Endothelial cell (in vitro differentiated cells): ENCODE results near the gene SAMD4A. TPM values are rescaled to one million over a fixed set of nuclear protein-coding genes. Genes with fewer than 3 reads are reported as not detected.

Experiments used
- DNase-seq: peaks from one replicate; pipeline ENCODE4 v3.0.0; 2021; ENCODE audit warnings: low spot score
- H3K27ac Mint-ChIP-seq: one replicate; pipeline ENCODE4 v1.8.0; 2021; ENCODE audit warnings: mixed read lengths, inconsistent platforms; ENCODE audit not compliant: unreplicated experiment
- H3K27me3 Mint-ChIP-seq: one replicate; pipeline ENCODE4 v1.8.0; 2021; ENCODE audit warnings: mild to moderate bottlenecking, moderate library complexity, mixed read lengths, inconsistent platforms; ENCODE audit not compliant: unreplicated experiment
- H3K36me3 Mint-ChIP-seq: one replicate; pipeline ENCODE4 v1.8.0; 2021; ENCODE audit warnings: mild to moderate bottlenecking, low read depth, mixed read lengths, inconsistent platforms; ENCODE audit not compliant: unreplicated experiment
- H3K4me1 Mint-ChIP-seq: one replicate; pipeline ENCODE4 v1.8.0; 2021; ENCODE audit warnings: mild to moderate bottlenecking, mixed read lengths, inconsistent platforms; ENCODE audit not compliant: unreplicated experiment
- H3K4me3 Mint-ChIP-seq: one replicate; pipeline ENCODE4 v1.8.0; 2021; ENCODE audit warnings: mild to moderate bottlenecking, mixed read lengths, inconsistent platforms; ENCODE audit not compliant: unreplicated experiment
- H3K9me3 Mint-ChIP-seq: one replicate; pipeline ENCODE4 v1.8.0; 2021; ENCODE audit warnings: mixed read lengths, inconsistent platforms; ENCODE audit not compliant: unreplicated experiment
- total RNA-seq: library from RNA; stranded (reverse); fragmentation: NEBNext Ultra II Directional; extraction: Animal tissue kit (Norgen Biotek cat#: 25700); gene quantifications from one replicate; pipeline ENCODE4 v1.2.1, GENCODE V29; 2021; ENCODE audit not compliant: unreplicated experiment
- TF ChIP-seq, protein P1 (sequence below): fragments of 200-600 bp; sonication (generic); IDR thresholded peaks from one replicate; pipeline ENCODE4 v1.5.0; 2021; ENCODE audit warnings: antibody characterized with exemption; ENCODE audit not compliant: unreplicated experiment

SAMD4A gene
- total RNA-seq, 1 donor from 2014 or later, result 9.2 TPM

- Mint-ChIP-seq H3K9me3 (no peaks in the 10 kb centered on the region), H3K4me3 (no peak overlapping the region), H3K36me3 (no peaks in the 10 kb centered on the region), H3K4me1 (peaks cover 8% of the 10 kb centered on the region), H3K27me3 (no peaks in the 10 kb centered on the region), H3K27ac (no peak overlapping the region)
- DNase-seq, result no peak
- TF ChIP-seq, protein P1, sequence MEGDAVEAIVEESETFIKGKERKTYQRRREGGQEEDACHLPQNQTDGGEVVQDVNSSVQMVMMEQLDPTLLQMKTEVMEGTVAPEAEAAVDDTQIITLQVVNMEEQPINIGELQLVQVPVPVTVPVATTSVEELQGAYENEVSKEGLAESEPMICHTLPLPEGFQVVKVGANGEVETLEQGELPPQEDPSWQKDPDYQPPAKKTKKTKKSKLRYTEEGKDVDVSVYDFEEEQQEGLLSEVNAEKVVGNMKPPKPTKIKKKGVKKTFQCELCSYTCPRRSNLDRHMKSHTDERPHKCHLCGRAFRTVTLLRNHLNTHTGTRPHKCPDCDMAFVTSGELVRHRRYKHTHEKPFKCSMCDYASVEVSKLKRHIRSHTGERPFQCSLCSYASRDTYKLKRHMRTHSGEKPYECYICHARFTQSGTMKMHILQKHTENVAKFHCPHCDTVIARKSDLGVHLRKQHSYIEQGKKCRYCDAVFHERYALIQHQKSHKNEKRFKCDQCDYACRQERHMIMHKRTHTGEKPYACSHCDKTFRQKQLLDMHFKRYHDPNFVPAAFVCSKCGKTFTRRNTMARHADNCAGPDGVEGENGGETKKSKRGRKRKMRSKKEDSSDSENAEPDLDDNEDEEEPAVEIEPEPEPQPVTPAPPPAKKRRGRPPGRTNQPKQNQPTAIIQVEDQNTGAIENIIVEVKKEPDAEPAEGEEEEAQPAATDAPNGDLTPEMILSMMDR, result no peak
Measured at GRCh38 chr14:54599966-54600716, 33.2 kb downstream of the SAMD4A start.

- H3K36me3 Mint-ChIP-seq, result no peaks in the 10 kb centered on the region
- H3K27ac Mint-ChIP-seq, result no peak overlapping the region
- H3K27me3 Mint-ChIP-seq, result no peaks in the 10 kb centered on the region
- TF ChIP-seq, protein P1, result no peak
- DNase-seq, result no peak
- no peak overlapping the region for H3K4me3 Mint-ChIP-seq
- H3K9me3 Mint-ChIP-seq, result no peaks in the 10 kb centered on the region
- peaks cover 8% of the 10 kb centered on the region for H3K4me1 Mint-ChIP-seq
Measured at GRCh38 chr14:54600717-54601109, 33.8 kb downstream of the SAMD4A start.

DNA sequence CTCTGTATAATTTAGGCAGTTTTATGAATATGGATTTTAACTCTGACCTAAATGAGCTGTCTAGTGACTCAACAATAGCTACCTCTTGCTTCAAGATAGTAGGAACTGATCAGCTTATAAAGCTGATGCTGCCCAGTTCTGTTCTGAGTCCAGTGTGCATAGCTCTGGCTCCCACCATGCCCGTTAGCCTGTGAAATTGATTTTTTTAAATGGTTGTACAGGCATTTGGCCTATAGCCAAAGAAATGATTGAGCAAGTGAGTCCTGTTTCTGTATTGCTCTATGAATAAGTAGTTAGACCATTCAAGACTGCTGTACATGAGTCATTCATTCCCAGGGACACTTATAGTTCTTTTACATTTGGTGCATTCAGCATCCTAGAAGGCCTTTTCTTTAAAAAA is 36.4 kb downstream of the SAMD4A start:
- TF ChIP-seq, protein P1, result no peak
- Mint-ChIP-seq H3K4me1 (peaks cover 8% of the 10 kb centered on the region), H3K36me3 (no peaks in the 10 kb centered on the region), H3K27ac (no peak overlapping the region), H3K4me3 (no peak overlapping the region), H3K9me3 (no peaks in the 10 kb centered on the region), H3K27me3 (no peaks in the 10 kb centered on the region)
- DNase-seq, result no peak

- TF ChIP-seq, protein P1, result no peak
- peak; percentile 8 for DNase-seq
- Mint-ChIP-seq H3K9me3 (no peaks in the 10 kb centered on the region), H3K4me1 (peaks cover 8% of the 10 kb centered on the region), H3K36me3 (no peaks in the 10 kb centered on the region), H3K27me3 (no peaks in the 10 kb centered on the region), H3K27ac (no peak overlapping the region), H3K4me3 (no peak overlapping the region)
Measured at GRCh38 chr14:54606178-54606577, 39.2 kb downstream of the SAMD4A start.

DNA sequence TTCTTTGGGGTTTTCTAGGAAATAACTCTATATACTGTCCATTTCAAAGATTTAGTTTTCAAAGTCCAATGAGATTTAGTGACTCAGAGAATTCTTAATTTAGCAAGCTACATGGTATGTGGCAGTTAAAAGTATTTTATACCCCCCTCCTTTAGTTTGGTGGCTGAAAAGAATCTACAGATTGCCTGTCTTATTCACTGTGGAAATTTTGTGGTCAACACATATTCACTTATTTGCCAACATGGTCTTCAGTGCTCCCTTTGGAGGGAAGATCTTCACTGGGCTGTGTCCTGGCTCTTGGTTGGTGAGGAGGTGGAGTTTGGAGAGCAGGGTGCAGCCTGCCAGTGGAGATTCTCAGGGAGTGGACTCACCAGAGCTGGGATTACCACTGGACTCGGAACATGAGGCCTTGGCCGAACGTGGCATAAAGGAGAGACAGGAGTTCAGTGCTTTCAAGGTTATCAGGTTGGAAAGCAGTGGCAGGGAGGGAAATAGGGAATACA is 39.8 kb downstream of the SAMD4A start:
- TF ChIP-seq, protein P1, result no peak
- Mint-ChIP-seq H3K4me1 (peaks cover 8% of the 10 kb centered on the region), H3K9me3 (no peaks in the 10 kb centered on the region), H3K4me3 (no peak overlapping the region), H3K36me3 (no peaks in the 10 kb centered on the region), H3K27ac (no peak overlapping the region), H3K27me3 (no peaks in the 10 kb centered on the region)
- DNase-seq, result no peak
